HG02970 (cell line): ENCODE data around the gene MEIOSIN.
"Not testable (repeated sequence)": the region's sequence is repeated elsewhere in the genome, so short reads cannot be mapped to it uniquely, and the experiment has no call there.

Source experiments
- ATAC-seq: cut with Tn5 transposase; IDR thresholded peaks from one replicate; pipeline ENCODE4 v1.9.1; 2021; ENCODE audit warnings: mild to moderate bottlenecking, moderate library complexity, moderate number of reproducible peaks; ENCODE audit not compliant: unreplicated experiment, low FRiP score

The MEIOSIN gene

GRCh38 chr19:45733160-45733810 lies at the start of gene MEIOSIN:
MEIOSIN (plus strand) TSS chr19:45733439; CDS start chr19:45735377, 1,938 bp downstream.
- ATAC-seq = no peak

GRCh38 chr19:45685045-45685444 lies 48.2 kb upstream of the MEIOSIN start:
- not testable (repeated sequence) for ATAC-seq

GRCh38 chr19:45687599-45687998 lies 45.6 kb upstream of the MEIOSIN start:
- ATAC-seq = no peak

- peak; percentile 55 for ATAC-seq
Observed at GRCh38 chr19:45691516-45692186, 41.6 kb upstream of the MEIOSIN start, which contains the start of gene SNRPD2. SNRPD2 (minus strand) TSS chr19:45691953; CDS start chr19:45691888, 65 bp downstream.

GRCh38 chr19:45692187-45693105 lies 40.8 kb upstream of the MEIOSIN start, which contains the start of gene QPCTL:
QPCTL (plus strand) TSS chr19:45692666; CDS start chr19:45692704, 38 bp downstream.
- peak; percentile 81 for ATAC-seq

GRCh38 chr19:45693106-45693788 lies 40.0 kb upstream of the MEIOSIN start:
- no peak for ATAC-seq

- ATAC-seq = no peak
Observed at GRCh38 chr19:45701676-45702075, 31.6 kb upstream of the MEIOSIN start.

- no peak for ATAC-seq
Observed at GRCh38 chr19:45705115-45705514, 28.1 kb upstream of the MEIOSIN start.

- no peak for ATAC-seq
Observed at GRCh38 chr19:45705710-45706415, 27.4 kb upstream of the MEIOSIN start.

GRCh38 chr19:45710356-45711130 lies 22.7 kb upstream of the MEIOSIN start:
- no peak for ATAC-seq

GRCh38 chr19:45711851-45712698 lies 21.2 kb upstream of the MEIOSIN start:
- ATAC-seq = no peak

GRCh38 chr19:45712699-45713067 lies 20.6 kb upstream of the MEIOSIN start:
- ATAC-seq = no peak

- no peak for ATAC-seq
Observed at GRCh38 chr19:45713141-45713540, 20.1 kb upstream of the MEIOSIN start.

GRCh38 chr19:45715139-45715538 lies 18.1 kb upstream of the MEIOSIN start:
- ATAC-seq = no peak

GRCh38 chr19:45716359-45717130 lies 16.7 kb upstream of the MEIOSIN start:
- ATAC-seq = no peak

- peak; percentile 94 for ATAC-seq
Observed at GRCh38 chr19:45717131-45717982, 15.9 kb upstream of the MEIOSIN start.
